GM11168 (cell line): ENCODE results near the gene PSAPL1.

Source experiments
- in situ Hi-C: fragments of 300-500 bp; cut with MboI; formaldehyde crosslinking; loops from one replicate; pipeline ENCODE4 v1.12.0; 2022; ENCODE audit warnings: low sequenced_read_pairs; ENCODE audit not compliant: unreplicated experiment

PSAPL1 gene

GRCh38 chr4:7421356-7422150, 13.2 kb downstream of the PSAPL1 start:
- in situ Hi-C loops: no loop called here

DNA sequence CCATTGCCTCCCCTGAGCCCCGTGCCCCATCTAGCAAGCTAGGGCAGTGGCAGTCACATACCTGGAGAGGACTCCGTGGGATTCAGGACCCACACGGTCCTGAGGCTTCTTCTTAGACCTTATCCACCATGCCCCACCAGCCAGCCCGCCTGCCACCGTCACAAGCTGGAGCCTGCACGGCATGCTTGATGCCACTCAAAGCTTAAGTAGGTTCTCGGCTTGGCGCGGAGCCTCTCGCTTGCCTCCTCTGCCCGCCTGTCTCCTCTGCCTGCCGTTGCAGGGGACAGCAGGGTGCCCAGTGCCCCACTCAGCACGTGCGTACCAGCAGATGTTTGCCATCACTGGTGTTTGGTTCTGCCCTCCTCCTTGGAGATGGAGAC, 14.1 kb downstream of the PSAPL1 start:
- in situ Hi-C loops: no loop called here

- in situ Hi-C loops: no loop called here
Measured at GRCh38 chr4:7419961-7420660, 14.6 kb downstream of the PSAPL1 start.

GRCh38 chr4:7418131-7418943, 16.4 kb downstream of the PSAPL1 start:
- in situ Hi-C loops: no loop called here

DNA sequence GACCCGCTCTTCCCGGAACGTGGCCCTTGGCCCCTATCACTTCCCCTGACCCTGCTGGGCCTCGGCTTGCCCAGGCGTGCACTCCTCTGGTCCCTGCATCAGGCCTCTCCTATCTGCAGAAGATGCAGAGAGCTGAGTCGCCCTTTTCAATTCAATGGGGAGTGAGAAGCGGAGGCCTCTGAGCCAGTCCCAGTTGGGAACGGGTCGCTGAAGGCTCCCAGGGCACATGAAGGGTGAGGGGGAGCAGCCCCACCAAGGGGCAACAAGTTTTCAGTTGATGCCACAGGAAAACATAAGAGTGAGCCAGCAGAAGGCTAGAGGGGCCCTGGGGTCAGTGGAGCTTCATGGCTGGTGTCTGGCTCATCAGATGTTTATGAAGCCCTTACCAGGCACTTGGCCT, 17.1 kb downstream of the PSAPL1 start:
- in situ Hi-C loops: no loop called here

DNA sequence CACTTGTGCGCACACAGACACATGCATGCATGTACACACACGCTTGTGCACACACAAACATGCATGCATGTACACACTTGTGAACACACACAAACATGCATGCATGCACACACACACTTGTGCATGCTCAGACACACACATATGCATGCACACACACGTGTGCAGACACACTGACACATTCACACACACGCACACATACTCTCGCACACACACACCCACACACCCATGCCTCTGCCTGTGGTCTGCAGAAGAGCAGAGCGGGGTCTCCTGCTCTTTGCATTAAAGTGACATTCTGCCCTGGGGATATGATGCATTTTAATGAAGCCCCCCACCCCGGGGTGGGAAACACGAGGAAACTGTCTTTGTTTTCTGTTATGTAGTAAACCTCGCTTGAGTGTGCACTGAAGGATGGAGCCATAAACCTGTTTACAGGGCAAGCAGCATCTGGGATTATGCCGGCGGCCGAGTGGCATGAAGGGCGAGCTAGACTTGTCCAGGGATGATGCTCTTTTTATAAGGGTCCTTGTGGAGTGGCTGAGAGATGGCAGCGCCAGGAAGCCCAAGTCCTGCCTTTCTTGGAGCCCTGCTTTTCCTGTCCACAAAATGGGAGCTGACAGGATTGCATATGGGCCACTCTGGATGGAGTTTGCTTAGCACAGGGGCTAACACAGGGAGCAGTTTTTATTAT, 17.8 kb downstream of the PSAPL1 start:
- in situ Hi-C loops: no loop called here

DNA sequence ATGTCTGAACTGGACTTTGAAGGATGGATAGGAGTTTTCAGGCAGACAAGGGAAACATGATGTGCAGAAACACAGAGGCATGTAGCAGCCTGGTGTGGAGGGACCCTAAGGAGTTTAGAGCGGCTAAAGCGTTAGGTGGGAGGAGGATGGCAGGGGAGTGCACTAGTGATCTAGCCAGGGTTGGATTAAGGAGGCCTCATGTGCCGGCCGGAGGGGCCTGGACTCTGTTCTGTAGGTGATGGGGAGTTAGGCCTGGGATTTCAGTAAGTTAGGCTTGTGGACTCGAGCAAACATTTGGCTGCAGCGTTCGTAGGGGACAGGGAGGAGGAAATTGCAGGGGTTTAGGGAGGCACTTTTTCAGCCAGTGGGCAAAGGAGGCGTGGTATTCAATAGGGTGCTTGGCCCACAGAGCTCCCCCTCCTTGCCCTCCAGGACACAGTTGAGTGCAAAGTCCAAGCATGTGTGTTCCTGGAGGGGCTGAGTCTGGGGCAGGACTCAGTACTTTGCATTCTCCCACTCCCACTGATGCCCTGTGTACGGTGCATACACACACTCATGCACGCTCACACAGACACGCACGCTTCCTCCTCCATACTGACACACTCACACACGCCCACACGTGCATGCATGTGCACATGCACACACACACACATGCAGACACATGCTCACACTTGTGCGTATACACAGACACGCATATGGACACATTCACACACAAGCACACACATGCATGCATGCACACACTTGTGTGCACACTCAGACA, 18.6 kb downstream of the PSAPL1 start:
- in situ Hi-C loops: no loop called here

- in situ Hi-C loops: no loop called here
Measured at GRCh38 chr4:7414736-7415510, 19.8 kb downstream of the PSAPL1 start.

DNA sequence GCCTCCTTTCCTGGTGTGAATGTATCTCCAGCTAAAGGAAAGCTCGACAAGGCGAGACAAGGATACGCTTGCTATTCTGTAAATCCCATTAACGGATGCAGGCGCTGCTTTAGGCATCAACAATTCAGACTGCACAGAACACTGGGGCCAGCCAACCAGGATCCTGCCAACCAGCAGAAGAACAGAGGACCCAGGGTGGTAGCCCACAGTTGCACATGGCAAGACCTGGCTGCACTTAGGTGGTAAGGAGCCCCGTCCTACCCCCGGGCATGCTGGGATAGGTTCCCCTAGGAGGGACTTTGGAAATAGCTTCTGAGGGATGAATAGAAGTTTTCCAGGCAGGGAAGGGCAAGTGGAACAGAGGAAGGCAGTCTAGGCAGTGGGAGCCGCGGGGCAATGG, 20.7 kb downstream of the PSAPL1 start:
- in situ Hi-C loops: no loop called here

- in situ Hi-C loops: no loop called here
Measured at GRCh38 chr4:7412554-7412912, 22.2 kb downstream of the PSAPL1 start.

DNA sequence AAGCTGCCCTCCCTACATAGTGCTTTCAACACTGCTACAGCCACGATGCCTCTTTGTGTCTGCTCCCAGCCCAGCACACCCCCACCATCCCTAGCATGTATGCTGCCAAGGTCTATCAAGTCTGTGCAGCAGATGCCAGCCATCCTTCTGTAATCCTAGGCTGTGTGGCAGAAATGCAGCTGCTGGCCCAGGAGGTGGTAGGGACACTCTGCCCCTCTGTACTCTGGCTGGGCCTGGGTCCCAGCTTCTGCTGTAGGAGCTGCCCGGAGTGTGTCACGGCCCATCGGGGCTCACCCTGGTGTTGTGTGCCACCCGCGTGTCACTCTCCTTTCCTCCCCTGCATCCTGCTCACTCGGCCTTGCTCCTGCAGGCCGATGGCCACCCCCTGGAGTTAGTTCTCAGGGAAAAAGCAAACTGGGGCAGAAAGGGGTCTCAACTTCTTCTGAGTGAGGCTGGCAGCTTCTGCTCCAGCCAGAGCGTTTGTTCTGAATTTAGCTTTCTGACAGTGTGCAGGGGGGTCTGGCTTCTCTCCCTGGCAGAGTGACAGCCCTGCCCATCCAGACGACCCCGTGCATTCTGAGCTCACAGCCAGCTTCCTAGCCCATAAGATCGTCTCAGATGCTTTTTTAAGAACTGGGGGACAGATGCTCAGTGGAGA, 22.7 kb downstream of the PSAPL1 start:
- in situ Hi-C loops: no loop called here

- in situ Hi-C loops: no loop called here
Measured at GRCh38 chr4:7411491-7411890, 23.2 kb downstream of the PSAPL1 start.

GRCh38 chr4:7410446-7410845, 24.3 kb downstream of the PSAPL1 start:
- in situ Hi-C loops: no loop called here

GRCh38 chr4:7408166-7408565, 26.6 kb downstream of the PSAPL1 start:
- in situ Hi-C loops: no loop called here

GRCh38 chr4:7403001-7403400, 31.7 kb downstream of the PSAPL1 start:
- in situ Hi-C loops: no loop called here

GRCh38 chr4:7402526-7402925, 32.2 kb downstream of the PSAPL1 start:
- in situ Hi-C loops: no loop called here

DNA sequence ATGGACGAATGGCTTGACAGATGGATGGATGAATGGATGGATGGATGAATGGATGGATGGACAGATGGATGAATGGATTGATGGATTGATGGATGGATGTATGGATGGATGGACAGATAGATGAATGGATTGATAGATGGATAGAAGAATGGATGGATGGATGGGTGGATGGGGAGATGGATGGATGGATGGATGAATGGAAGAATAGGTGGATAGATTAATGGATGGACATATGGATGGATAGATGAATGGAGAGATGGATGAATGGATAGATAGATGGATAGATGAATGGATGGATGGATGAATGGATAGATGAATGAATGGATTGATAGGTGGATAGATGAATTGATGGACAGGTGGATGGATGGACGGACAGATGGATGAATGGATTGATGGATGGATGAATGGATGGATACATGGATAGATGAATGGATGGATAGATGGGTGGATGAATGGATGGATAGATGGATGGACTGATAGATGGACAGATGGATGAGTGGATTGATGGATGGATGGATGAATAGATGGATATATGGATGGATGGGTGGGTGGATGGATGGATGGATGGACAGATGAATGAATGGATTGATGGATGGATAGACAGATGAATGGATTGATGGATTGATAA, 33.9 kb downstream of the PSAPL1 start:
- in situ Hi-C loops: no loop called here
